H1 (cell line): ENCODE measurements around the gene WDR7.

Source experiments
- BACH1 ChIP-seq: IDR thresholded peaks from 2 replicates; pipeline ENCODE4 v1.6.1; 2012; ENCODE audit warnings: low read length, improper control_type of control experiment
- CHD1 ChIP-seq: IDR thresholded peaks from 2 replicates; pipeline ENCODE4 v1.6.1; 2012; ENCODE audit warnings: low read depth, low read length, improper control_type of control experiment
- CREB1 ChIP-seq: IDR thresholded peaks from 2 replicates; pipeline ENCODE4 v1.6.1; 2012; ENCODE audit warnings: inconsistent platforms
- EGR1 ChIP-seq: IDR thresholded peaks from 2 replicates; pipeline ENCODE4 v1.6.1; 2011; ENCODE audit warnings: low read depth, low read length, borderline replicate concordance
- HDAC2 ChIP-seq, 2 experiments: fragments of 300-600 bp in 1 of 2; sonication (generic) in 1 of 2; IDR thresholded peaks; 2 replicates each; pipeline ENCODE4 v1.6.1; 2011 to 2012; ENCODE audit warnings: low read depth in 2 of 2, low read length in 2 of 2, mild to moderate bottlenecking in 2 of 2, moderate library complexity in 2 of 2, borderline replicate concordance in 1 of 2, inconsistent platforms in 1 of 2
- POLR2A ChIP-seq, 2 experiments: IDR thresholded peaks; 1 replicate in 1 of 2; 2 replicates in 1 of 2; pipeline ENCODE4 v1.6.1; 2011; ENCODE audit warnings: low read depth in 2 of 2, low read length in 2 of 2, mild to moderate bottlenecking in 2 of 2; ENCODE audit errors: control extremely low read depth in 1 of 2
- RAD21 ChIP-seq, 2 experiments: IDR thresholded peaks in 1 of 2; conservative IDR thresholded peaks in 1 of 2; 2 replicates each; pipeline ENCODE4 v1.6.1; 2011; ENCODE audit warnings: low read depth in 2 of 2, low read length in 2 of 2, improper control_type of control experiment in 1 of 2, inconsistent platforms in 1 of 2, mild to moderate bottlenecking in 1 of 2, moderate library complexity in 1 of 2
- SUZ12 ChIP-seq: fragments of 200-600 bp; sonication (generic); IDR thresholded peaks from 2 replicates; pipeline ENCODE4 v1.6.1; 2012; ENCODE audit warnings: mild to moderate bottlenecking, inconsistent platforms, low read length, moderate library complexity, mixed read lengths
- YY1 ChIP-seq: IDR thresholded peaks from 2 replicates; pipeline ENCODE4 v1.6.1; 2011; ENCODE audit warnings: low read depth, mild to moderate bottlenecking, low read length
- TF ChIP-seq, protein P1 (sequence below), 3 experiments: IDR thresholded peaks; 1 replicate in 2 of 3; 2 replicates in 1 of 3; pipeline versions ENCODE4 v1.5.1 to v1.6.1; 2011; ENCODE audit warnings: low read length in 3 of 3, mild to moderate bottlenecking in 3 of 3, inconsistent platforms in 2 of 3, low read depth in 1 of 3, moderate library complexity in 1 of 3; ENCODE audit not compliant: insufficient read depth in 1 of 3; ENCODE audit errors: control extremely low read depth in 1 of 3

DNA sequence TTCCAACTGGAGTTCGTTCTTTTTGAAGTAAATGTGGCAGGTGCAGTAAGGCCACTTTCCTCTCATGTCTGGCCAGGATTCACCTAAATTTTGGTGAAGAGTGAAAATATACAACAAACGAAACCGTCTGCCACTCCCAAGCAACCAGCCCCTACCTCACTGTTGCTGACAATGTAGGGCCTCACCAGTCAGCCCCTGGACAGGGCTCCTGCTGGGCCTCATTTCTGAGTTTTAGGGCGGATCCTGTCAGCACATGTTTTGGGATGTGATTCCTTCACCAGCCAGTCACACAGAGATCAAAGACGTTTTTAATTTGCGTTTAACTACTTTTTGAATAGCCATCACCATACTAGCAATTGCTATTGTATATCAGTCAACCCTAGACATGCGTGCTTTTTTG is 185.0 kb downstream of the WDR7 start:
- TF ChIP-seq RAD21 (IDR thresholded peaks at IDR 0.05 in 1 of 2, conservative IDR thresholded peaks at IDR 0.05 in 1 of 2; ENCODE audit: low read depth in 2 of 2, low read length in 2 of 2) (no peak), EGR1 (no peak), BACH1 (no peak), HDAC2 (IDR thresholded peaks at IDR 0.05; ENCODE audit: borderline replicate concordance in 1 of 2, low read depth in 2 of 2, low read length in 2 of 2) (no peak), CREB1 (no peak), YY1 (no peak), SUZ12 (no peak), POLR2A (IDR thresholded peaks at IDR 0.05; ENCODE audit: control extremely low read depth in 1 of 2, low read depth in 2 of 2, low read length in 2 of 2) (no peak), CHD1 (no peak)
- TF ChIP-seq, protein P1, sequence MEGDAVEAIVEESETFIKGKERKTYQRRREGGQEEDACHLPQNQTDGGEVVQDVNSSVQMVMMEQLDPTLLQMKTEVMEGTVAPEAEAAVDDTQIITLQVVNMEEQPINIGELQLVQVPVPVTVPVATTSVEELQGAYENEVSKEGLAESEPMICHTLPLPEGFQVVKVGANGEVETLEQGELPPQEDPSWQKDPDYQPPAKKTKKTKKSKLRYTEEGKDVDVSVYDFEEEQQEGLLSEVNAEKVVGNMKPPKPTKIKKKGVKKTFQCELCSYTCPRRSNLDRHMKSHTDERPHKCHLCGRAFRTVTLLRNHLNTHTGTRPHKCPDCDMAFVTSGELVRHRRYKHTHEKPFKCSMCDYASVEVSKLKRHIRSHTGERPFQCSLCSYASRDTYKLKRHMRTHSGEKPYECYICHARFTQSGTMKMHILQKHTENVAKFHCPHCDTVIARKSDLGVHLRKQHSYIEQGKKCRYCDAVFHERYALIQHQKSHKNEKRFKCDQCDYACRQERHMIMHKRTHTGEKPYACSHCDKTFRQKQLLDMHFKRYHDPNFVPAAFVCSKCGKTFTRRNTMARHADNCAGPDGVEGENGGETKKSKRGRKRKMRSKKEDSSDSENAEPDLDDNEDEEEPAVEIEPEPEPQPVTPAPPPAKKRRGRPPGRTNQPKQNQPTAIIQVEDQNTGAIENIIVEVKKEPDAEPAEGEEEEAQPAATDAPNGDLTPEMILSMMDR (IDR thresholded peaks at IDR 0.05; ENCODE audit: control extremely low read depth in 1 of 3, insufficient read depth in 1 of 3, low read depth in 1 of 3, low read length in 3 of 3), result no peak
